DND-41 (cell line): Measurements from ENCODE around the gene MTX1.
"Not testable (repeated sequence)": the region's sequence is repeated elsewhere in the genome, so short reads cannot be mapped to it uniquely, and the experiment has no call there.

ENCODE experiments used
- ATAC-seq: fragments of 200-7000 bp; cut with Tn5 transposase; 3 replicates; pipeline ENCODE4 v1.9.1; 2021; ENCODE audit warnings: low read depth; ENCODE audit not compliant: insufficient read depth
- DNase-seq: peaks from one replicate; pipeline ENCODE4 v3.0.0-alpha.2; 2020
- H2AFZ ChIP-seq: 2 replicates; pipeline ENCODE4 v1.6.0; 2012; ENCODE audit warnings: low read depth, low read length
- H3K27ac ChIP-seq: 2 replicates; pipeline ENCODE4 v1.5.1; 2012; ENCODE audit warnings: low read length, inconsistent platforms
- H3K27me3 ChIP-seq: fragments of 200-600 bp; sonication (generic); 2 replicates; pipeline ENCODE4 v1.6.0; 2012; ENCODE audit warnings: low read length, mild to moderate bottlenecking, inconsistent platforms; ENCODE audit not compliant: insufficient read depth, poor library complexity
- H3K36me3 ChIP-seq: 2 replicates; pipeline ENCODE4 v1.5.1; 2012; ENCODE audit warnings: low read length, inconsistent platforms; ENCODE audit not compliant: insufficient read depth
- H3K4me1 ChIP-seq: 2 replicates; pipeline ENCODE4 v1.5.1; 2012; ENCODE audit warnings: mild to moderate bottlenecking, low read length; ENCODE audit not compliant: insufficient read depth
- H3K4me2 ChIP-seq: 2 replicates; pipeline ENCODE4 v1.6.0; 2012; ENCODE audit warnings: mild to moderate bottlenecking, moderate library complexity, low read length, inconsistent platforms; ENCODE audit not compliant: insufficient read depth
- H3K4me3 ChIP-seq, 2 experiments: fragments of 200-600 bp in 1 of 2; shearing (Covaris generic) in 1 of 2; 2 replicates each; pipeline ENCODE4 v1.5.1; 2012 to 2016; ENCODE audit warnings: inconsistent platforms in 2 of 2, low read length in 2 of 2, mild to moderate bottlenecking in 2 of 2, low read depth in 1 of 2, moderate library complexity in 1 of 2
- H3K79me2 ChIP-seq: 2 replicates; pipeline ENCODE4 v1.6.0; 2012; ENCODE audit warnings: low read length, inconsistent platforms; ENCODE audit not compliant: insufficient read depth
- H3K9ac ChIP-seq: 2 replicates; pipeline ENCODE4 v1.6.0; 2012; ENCODE audit warnings: low read depth, mild to moderate bottlenecking, inconsistent platforms, low read length, moderate library complexity
- H3K9me3 ChIP-seq: 2 replicates; pipeline ENCODE4 v1.5.1; 2012; ENCODE audit warnings: low read length, moderate library complexity, mild to moderate bottlenecking, inconsistent platforms; ENCODE audit not compliant: insufficient read depth, severe bottlenecking
- H4K20me1 ChIP-seq: 2 replicates; pipeline ENCODE4 v1.6.0; 2012; ENCODE audit warnings: low read length; ENCODE audit not compliant: insufficient read depth
- EZH2 ChIP-seq: IDR thresholded peaks from 3 replicates; pipeline ENCODE4 v1.6.1; 2012; ENCODE audit warnings: borderline replicate concordance, low read depth, mild to moderate bottlenecking, moderate library complexity, low read length, inconsistent platforms; ENCODE audit not compliant: severe bottlenecking
- TF ChIP-seq, protein P1 (sequence below): IDR thresholded peaks from 2 replicates; pipeline ENCODE4 v1.5.1; 2012; ENCODE audit warnings: borderline replicate concordance, low read length, moderate library complexity, mild to moderate bottlenecking; ENCODE audit not compliant: poor library complexity, severe bottlenecking; ENCODE audit errors: extremely low read depth

The MTX1 gene

DNA sequence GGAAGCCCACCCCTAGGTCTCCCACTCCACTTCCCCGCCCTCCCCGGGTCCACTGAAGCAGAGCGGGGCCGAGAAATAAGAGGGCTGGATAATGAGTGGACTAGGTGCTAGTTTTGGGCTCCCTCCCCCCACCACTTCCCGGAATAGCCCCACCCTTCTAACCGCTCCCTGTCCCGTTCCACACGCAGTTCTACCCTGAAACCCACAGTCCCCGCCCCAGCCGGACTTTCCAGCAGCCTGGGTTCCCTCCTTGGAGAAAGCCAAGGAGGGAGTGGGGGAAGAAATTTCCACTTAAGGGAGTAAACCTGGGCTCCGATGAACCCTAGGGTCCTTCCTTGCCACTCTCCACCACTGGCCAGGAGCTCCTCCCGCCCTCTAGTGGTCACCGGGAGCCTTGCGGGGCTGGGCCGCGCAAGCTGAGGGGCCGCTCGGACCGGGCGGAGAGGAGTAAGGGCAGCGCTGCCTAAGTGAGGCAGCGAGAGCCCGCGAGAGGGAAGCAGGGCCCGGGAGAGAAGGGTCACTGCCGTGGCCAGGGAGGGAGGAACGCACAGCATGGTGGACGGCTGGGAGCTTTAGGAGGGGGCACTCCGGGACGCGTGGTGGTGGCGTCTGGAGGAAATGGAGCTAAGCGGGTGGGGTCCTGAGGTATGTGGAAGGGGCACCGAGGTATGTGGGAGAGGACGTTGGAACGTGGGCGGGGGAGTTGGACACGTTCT, 15.1 kb upstream of the MTX1 start:
- TF ChIP-seq, protein P1, sequence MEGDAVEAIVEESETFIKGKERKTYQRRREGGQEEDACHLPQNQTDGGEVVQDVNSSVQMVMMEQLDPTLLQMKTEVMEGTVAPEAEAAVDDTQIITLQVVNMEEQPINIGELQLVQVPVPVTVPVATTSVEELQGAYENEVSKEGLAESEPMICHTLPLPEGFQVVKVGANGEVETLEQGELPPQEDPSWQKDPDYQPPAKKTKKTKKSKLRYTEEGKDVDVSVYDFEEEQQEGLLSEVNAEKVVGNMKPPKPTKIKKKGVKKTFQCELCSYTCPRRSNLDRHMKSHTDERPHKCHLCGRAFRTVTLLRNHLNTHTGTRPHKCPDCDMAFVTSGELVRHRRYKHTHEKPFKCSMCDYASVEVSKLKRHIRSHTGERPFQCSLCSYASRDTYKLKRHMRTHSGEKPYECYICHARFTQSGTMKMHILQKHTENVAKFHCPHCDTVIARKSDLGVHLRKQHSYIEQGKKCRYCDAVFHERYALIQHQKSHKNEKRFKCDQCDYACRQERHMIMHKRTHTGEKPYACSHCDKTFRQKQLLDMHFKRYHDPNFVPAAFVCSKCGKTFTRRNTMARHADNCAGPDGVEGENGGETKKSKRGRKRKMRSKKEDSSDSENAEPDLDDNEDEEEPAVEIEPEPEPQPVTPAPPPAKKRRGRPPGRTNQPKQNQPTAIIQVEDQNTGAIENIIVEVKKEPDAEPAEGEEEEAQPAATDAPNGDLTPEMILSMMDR, result peak; percentile 98
- no peak for TF ChIP-seq EZH2
- peaks cover 7% of the 10 kb centered on the region for H3K36me3 ChIP-seq
- H3K9me3 ChIP-seq, result no peaks in the 10 kb centered on the region
- H3K27ac ChIP-seq, result peak overlapping the region; percentile 87
- H3K4me2 ChIP-seq, result peak overlapping the region; percentile 95
- H3K79me2 ChIP-seq, result 0 out of 2 replicates have a peak, but pooled peaks cover 8% of the 10 kb centered on the region
- H3K9ac ChIP-seq, result peak overlapping the region; percentile 84
- H4K20me1 ChIP-seq, result 0 out of 2 replicates have a peak, but pooled peaks cover 5% of the 10 kb centered on the region
- peaks cover 34% of the 10 kb centered on the region for H3K4me1 ChIP-seq
- H2AFZ ChIP-seq, result peak overlapping the region; percentile 98
- DNase-seq (peak; percentile 72), ATAC-seq (peak; percentile 54)
- no peaks in the 10 kb centered on the region for H3K27me3 ChIP-seq
- peak overlapping the region; percentile 28 to 70; a peak in 3 of 4 replicates for H3K4me3 ChIP-seq

DNA sequence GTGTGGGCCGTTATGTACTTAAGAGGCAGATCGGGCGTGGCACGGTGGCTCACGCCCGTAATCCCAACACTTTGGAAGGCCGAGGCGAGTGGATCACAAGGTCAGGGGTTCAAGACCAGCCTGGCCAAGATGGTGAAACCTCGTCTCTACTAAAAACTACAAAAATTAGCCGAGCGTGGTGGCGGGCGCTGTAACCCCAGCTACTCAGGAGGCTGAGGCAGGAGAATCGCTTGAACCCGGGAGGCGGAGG, 14.6 kb upstream of the MTX1 start:
- not testable (repeated sequence) for H3K27me3 ChIP-seq, H3K79me2 ChIP-seq, H3K36me3 ChIP-seq, ATAC-seq, DNase-seq, H3K9me3 ChIP-seq, H4K20me1 ChIP-seq
- Histone ChIP-seq H3K4me3 (peak overlapping the region; percentile 28 to 70; a peak in 3 of 4 replicates), H3K27ac (peak overlapping the region; percentile 87), H3K4me1 (peaks cover 34% of the 10 kb centered on the region), H3K9ac (peak overlapping the region; percentile 84), H2AFZ (peak overlapping the region; percentile 98), H3K4me2 (peak overlapping the region; percentile 95)

DNA sequence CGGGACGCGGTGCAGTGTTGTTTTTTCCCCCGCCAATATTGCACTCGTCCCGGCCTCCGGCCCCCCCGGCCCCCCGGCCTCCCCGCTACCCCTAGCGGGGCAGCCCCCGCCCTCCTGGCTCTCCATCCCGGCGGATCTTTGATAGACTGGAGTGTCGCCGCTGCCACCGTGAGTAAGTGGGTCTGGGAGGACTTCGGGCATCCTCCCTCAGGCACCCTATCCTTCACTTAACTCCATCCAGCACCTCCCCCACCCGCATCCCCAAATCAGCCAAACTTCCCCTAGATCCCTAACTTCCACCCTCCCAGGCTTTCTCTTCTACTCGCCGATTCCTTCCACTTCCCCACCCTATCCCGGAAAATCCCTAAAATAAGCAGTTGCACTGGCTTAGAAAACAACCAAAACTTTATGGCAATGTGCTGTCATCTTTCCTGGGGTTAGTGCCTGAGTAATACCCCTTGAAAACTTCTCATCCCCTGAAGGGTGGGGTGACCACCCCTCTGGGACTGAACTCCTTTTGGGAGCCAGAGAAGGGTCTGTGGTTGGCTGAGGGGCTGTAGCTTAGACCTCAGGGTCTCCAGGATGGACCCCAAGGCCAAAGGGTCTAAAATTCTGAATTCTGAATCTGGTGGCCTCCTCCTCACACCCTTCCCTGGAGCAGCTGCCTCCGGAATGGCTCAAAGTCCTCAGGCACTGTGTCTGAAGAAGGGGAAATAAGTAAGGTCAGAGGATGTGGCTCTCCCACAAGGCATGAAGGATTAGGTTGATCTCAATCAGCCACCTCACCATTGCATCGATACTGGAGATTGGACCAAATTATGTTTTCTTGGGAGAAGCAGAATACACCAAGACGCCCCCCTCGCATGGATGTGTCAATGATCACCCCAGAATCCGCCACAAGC, 13.0 kb upstream of the MTX1 start:
- TF ChIP-seq, protein P1, result no peak
- TF ChIP-seq EZH2, result no peak
- ATAC-seq (no peak; the same call in 2 of the 3 replicates), DNase-seq (no peak)
- no peaks in the 10 kb centered on the region for H3K27me3 ChIP-seq
- peaks cover 34% of the 10 kb centered on the region for H3K4me1 ChIP-seq
- H3K9ac ChIP-seq, result peak overlapping the region; percentile 84
- H3K9me3 ChIP-seq, result no peaks in the 10 kb centered on the region
- 0 out of 2 replicates have a peak, but pooled peaks cover 8% of the 10 kb centered on the region for H3K79me2 ChIP-seq
- peak overlapping the region; percentile 34; the same call in 1 of the 2 replicates for H2AFZ ChIP-seq
- 0 out of 2 replicates have a peak, but pooled peaks cover 5% of the 10 kb centered on the region for H4K20me1 ChIP-seq
- peak overlapping the region; percentile 95 for H3K4me2 ChIP-seq
- peak overlapping the region; percentile 22 to 70; a peak in 3 of 4 replicates for H3K4me3 ChIP-seq
- peaks cover 9% of the 10 kb centered on the region for H3K36me3 ChIP-seq
- peak overlapping the region; percentile 30; the same call in 1 of the 2 replicates for H3K27ac ChIP-seq
